Tibial artery (tissue), 4 donors: ENCODE data around the gene AGBL1.

Experiments
- DNase-seq, 2 donors: peaks; one replicate each; pipeline ENCODE4 v3.0.0-alpha.2; 2019
- H3K27ac ChIP-seq, 2 donors: fragments of 200-600 bp; sonication (generic) in 1 of 2; 1 replicate in 1 of 2; 2 replicates in 1 of 2; pipeline ENCODE4 v1.5.1; 2018 to 2019; ENCODE audit warnings: mild to moderate bottlenecking in 1 of 2
- H3K27me3 ChIP-seq, 2 donors: fragments of 200-600 bp; sonication (generic) in 1 of 2; one replicate each; pipeline versions ENCODE4 v1.5.1 to v1.6.0; 2016 to 2019
- H3K36me3 ChIP-seq, 3 donors: fragments of 200-600 bp; sonication (generic) in 2 of 3; one replicate each; pipeline ENCODE4 v1.5.1; 2016 to 2019; ENCODE audit warnings: mild to moderate bottlenecking in 2 of 3
- H3K4me1 ChIP-seq, 4 donors: fragments of 200-600 bp; sonication (generic) in 2 of 4; 1 replicate in 3 of 4; 2 replicates in 1 of 4; pipeline ENCODE4 v1.5.1; 2016 to 2019
- H3K4me3 ChIP-seq, 2 donors: fragments of 200-600 bp; sonication (generic) in 1 of 2; 1 replicate in 1 of 2; 2 replicates in 1 of 2; pipeline ENCODE4 v1.5.1; 2018 to 2019; ENCODE audit warnings: mild to moderate bottlenecking in 2 of 2
- H3K9me3 ChIP-seq, 3 donors: fragments of 200-600 bp; sonication (generic) in 1 of 3; one replicate each; pipeline ENCODE4 v1.5.1; 2016 to 2019
- CTCF ChIP-seq, 2 experiments: fragments of 200-600 bp in 1 of 2; fragments of 450-650 bp in 1 of 2; IDR thresholded peaks; one replicate each; pipeline ENCODE4 v1.5.1; 2017 to 2019; ENCODE audit warnings: antibody characterized with exemption in 2 of 2, mild to moderate bottlenecking in 1 of 2, moderate library complexity in 1 of 2
- intact Hi-C: fragments of 100-400 bp; cut with DNase I; formaldehyde crosslinking; loops from one replicate; pipeline ENCODE4 v1.15.0; 2023; ENCODE audit warnings: low total_unique reads

The AGBL1 gene

GRCh38 chr15:86765281-86765680 is 685.6 kb downstream of the AGBL1 start:
- no peaks in the 10 kb centered on the region for H3K36me3 ChIP-seq
- no peak overlapping the region for H3K4me3 ChIP-seq
- DNase-seq: no peak
- no peak for TF ChIP-seq CTCF (IDR thresholded peaks at IDR 0.05)
- H3K27ac ChIP-seq: no peak overlapping the region
- H3K27me3 ChIP-seq: peaks cover 0 to under 1% of the 10 kb centered on the region in 2 donors
- H3K4me1 ChIP-seq: no peaks in the 10 kb centered on the region
- no peaks in the 10 kb centered on the region for H3K9me3 ChIP-seq
- intact Hi-C loops: no loop called here

- no peak overlapping the region for H3K27ac ChIP-seq
- no peak overlapping the region for H3K4me3 ChIP-seq
- H3K9me3 ChIP-seq: no peaks in the 10 kb centered on the region
- H3K4me1 ChIP-seq: no peaks in the 10 kb centered on the region
- H3K27me3 ChIP-seq: no peaks in the 10 kb centered on the region
- no peak for TF ChIP-seq CTCF (IDR thresholded peaks at IDR 0.05)
- H3K36me3 ChIP-seq: no peaks in the 10 kb centered on the region
- no peak for DNase-seq
- intact Hi-C loops: no loop called here
Observed at GRCh38 chr15:86772369-86773059, 692.8 kb downstream of the AGBL1 start.

- no peak for TF ChIP-seq CTCF (IDR thresholded peaks at IDR 0.05)
- no peak overlapping the region for H3K4me3 ChIP-seq
- H3K27ac ChIP-seq: no peak overlapping the region
- H3K27me3 ChIP-seq: no peaks in the 10 kb centered on the region
- H3K4me1 ChIP-seq: no peaks in the 10 kb centered on the region
- H3K36me3 ChIP-seq: no peaks in the 10 kb centered on the region
- no peak for DNase-seq
- intact Hi-C loops: no loop called here
- H3K9me3 ChIP-seq: no peaks in the 10 kb centered on the region
Observed at GRCh38 chr15:86773736-86774135, 694.1 kb downstream of the AGBL1 start.

GRCh38 chr15:86776145-86776544 is 696.5 kb downstream of the AGBL1 start:
- H3K27ac ChIP-seq: no peak overlapping the region
- H3K9me3 ChIP-seq: no peaks in the 10 kb centered on the region
- no peaks in the 10 kb centered on the region for H3K36me3 ChIP-seq
- TF ChIP-seq CTCF (IDR thresholded peaks at IDR 0.05): no peak
- no peaks in the 10 kb centered on the region for H3K4me1 ChIP-seq
- no peak overlapping the region for H3K4me3 ChIP-seq
- no peaks in the 10 kb centered on the region for H3K27me3 ChIP-seq
- DNase-seq: no peak
- intact Hi-C loops: no loop called here

- Histone ChIP-seq H3K9me3 (no peaks in the 10 kb centered on the region), H3K27me3 (no peaks in the 10 kb centered on the region), H3K36me3 (no peaks in the 10 kb centered on the region), H3K4me3 (no peak overlapping the region), H3K4me1 (no peaks in the 10 kb centered on the region), H3K27ac (no peak overlapping the region)
- no peak for DNase-seq
- TF ChIP-seq CTCF (IDR thresholded peaks at IDR 0.05): no peak
- intact Hi-C loops: no loop called here
Observed at GRCh38 chr15:86796521-86796920, 716.9 kb downstream of the AGBL1 start.

GRCh38 chr15:86797135-86797534 is 717.5 kb downstream of the AGBL1 start:
- no peak for DNase-seq
- H3K4me3 ChIP-seq: no peak overlapping the region

More at GRCh38 chr15:86797135-86797534, 717.5 kb downstream of the AGBL1 start:
- H3K36me3 ChIP-seq: no peaks in the 10 kb centered on the region
- H3K4me1 ChIP-seq: no peaks in the 10 kb centered on the region
- TF ChIP-seq CTCF (IDR thresholded peaks at IDR 0.05): no peak
- H3K27ac ChIP-seq: no peak overlapping the region
- no peaks in the 10 kb centered on the region for H3K9me3 ChIP-seq
- H3K27me3 ChIP-seq: no peaks in the 10 kb centered on the region
- intact Hi-C loops: no loop called here
